Measurements from ENCODE around the gene LMAN2L.
A peak's percentile ranks its signal among the peaks of the same experiment; 100 is the strongest.

LMAN2L gene

GRCh38 chr2:96697476-96697875 lies 42.4 kb downstream of the LMAN2L start:
- DNase-seq (ENCODE audit: low spot score): no peak
- Histone ChIP-seq H2BK5ac (ENCODE audit: low read length) (no peak overlapping the region), H2AFZ (ENCODE audit: low read length) (no peak overlapping the region), H3K18ac (ENCODE audit: low read length) (no peak overlapping the region), H3K23ac (ENCODE audit: low read depth, low read length, poor library complexity) (no peak overlapping the region), H3K9ac (ENCODE audit: low read depth, low read length, poor library complexity) (no peak overlapping the region), H3K9me3 (replicated peaks in 1 of 2; ENCODE audit: control insufficient read depth in 2 of 2, insufficient read depth in 1 of 2, low read depth in 1 of 2, low read length in 2 of 2) (no peaks in the 10 kb centered on the region), H3K4me3 (ENCODE audit: low read length in 2 of 2) (no peak overlapping the region), H3K79me1 (ENCODE audit: low read depth, low read length) (no peaks in the 10 kb centered on the region), H4K91ac (ENCODE audit: low read depth, low read length, poor library complexity) (no peak overlapping the region), H3K4me2 (ENCODE audit: insufficient read depth, low read length, poor library complexity, severe bottlenecking) (no peak overlapping the region), H3K27me3 (ENCODE audit: control insufficient read depth in 3 of 3, insufficient read depth in 3 of 3, low read depth in 1 of 3, low read length in 3 of 3) (no peaks in the 10 kb centered on the region), H2BK15ac (ENCODE audit: low read length) (no peak overlapping the region), H3K4me1 (ENCODE audit: control insufficient read depth in 2 of 2, insufficient read depth in 1 of 2, low read depth in 1 of 2, low read length in 2 of 2) (no peaks in the 10 kb centered on the region), H3K36me3 (replicated peaks in 1 of 2; ENCODE audit: control insufficient read depth in 2 of 2, insufficient read depth in 2 of 2, low read length in 2 of 2) (peaks cover 2 to 8% of the 10 kb centered on the region in 2 donors), H2BK120ac (ENCODE audit: low read depth, low read length) (no peak overlapping the region), H2BK12ac (ENCODE audit: low read length) (no peak overlapping the region), H2AK5ac (ENCODE audit: low read depth, low read length) (no peak overlapping the region), H3K27ac (replicated peaks; ENCODE audit: low read length) (no peak overlapping the region), H4K8ac (ENCODE audit: low read depth, low read length) (no peak overlapping the region), H3K14ac (ENCODE audit: low read length) (no peak overlapping the region), H3K4ac (ENCODE audit: low read length) (no peak overlapping the region)
- no CpG with 5 or more reads among the region's 2 CpGs for WGBS, 2 donors (ENCODE audit: extremely low coverage in 2 of 2, insufficient read length in 2 of 2, insufficient replicate concordance in 1 of 2)

- Histone ChIP-seq H3K9ac (ENCODE audit: low read depth, low read length, poor library complexity) (no peak overlapping the region), H2AFZ (ENCODE audit: low read length) (no peak overlapping the region), H3K14ac (ENCODE audit: low read length) (peak overlapping the region; percentile 78), H4K91ac (ENCODE audit: low read depth, low read length, poor library complexity) (no peak overlapping the region), H3K18ac (ENCODE audit: low read length) (peak overlapping the region; percentile 24), H3K27me3 (ENCODE audit: control insufficient read depth in 3 of 3, insufficient read depth in 3 of 3, low read depth in 1 of 3, low read length in 3 of 3) (no peaks in the 10 kb centered on the region), H3K79me1 (ENCODE audit: low read depth, low read length) (no peaks in the 10 kb centered on the region), H3K4me2 (ENCODE audit: insufficient read depth, low read length, poor library complexity, severe bottlenecking) (no peak overlapping the region), H3K23ac (ENCODE audit: low read depth, low read length, poor library complexity) (no peak overlapping the region), H2AK5ac (ENCODE audit: low read depth, low read length) (peak overlapping the region; percentile 58), H3K4ac (ENCODE audit: low read length) (no peak overlapping the region), H2BK15ac (ENCODE audit: low read length) (no peak overlapping the region), H2BK5ac (ENCODE audit: low read length) (no peak overlapping the region), H2BK12ac (ENCODE audit: low read length) (peak overlapping the region; percentile 75), H4K8ac (ENCODE audit: low read depth, low read length) (no peak overlapping the region), H3K4me1 (ENCODE audit: control insufficient read depth in 2 of 2, insufficient read depth in 1 of 2, low read depth in 1 of 2, low read length in 2 of 2) (no peaks in the 10 kb centered on the region), H3K27ac (replicated peaks; ENCODE audit: low read length) (no peak overlapping the region), H3K4me3 (ENCODE audit: low read length in 2 of 2) (no peak overlapping the region), H3K9me3 (replicated peaks in 1 of 2; ENCODE audit: control insufficient read depth in 2 of 2, insufficient read depth in 1 of 2, low read depth in 1 of 2, low read length in 2 of 2) (no peaks in the 10 kb centered on the region), H2BK120ac (ENCODE audit: low read depth, low read length) (no peak overlapping the region), H3K36me3 (replicated peaks in 1 of 2; ENCODE audit: control insufficient read depth in 2 of 2, insufficient read depth in 2 of 2, low read length in 2 of 2) (no peaks in the 10 kb centered on the region)
- no CpG with 5 or more reads among the region's 15 CpGs for whole genome bisulfite sequencing, 2 donors (ENCODE audit: extremely low coverage in 2 of 2, insufficient read length in 2 of 2, insufficient replicate concordance in 1 of 2)
- no peak for DNase-seq (ENCODE audit: low spot score)
Observed at GRCh38 chr2:96695602-96696001, 44.3 kb downstream of the LMAN2L start.

GRCh38 chr2:96694816-96695455 lies 44.9 kb downstream of the LMAN2L start:
- Histone ChIP-seq H2BK5ac (ENCODE audit: low read length) (peak overlapping the region; percentile 54), H2AK5ac (ENCODE audit: low read depth, low read length) (peak overlapping the region; percentile 58), H3K4me3 (ENCODE audit: low read length in 2 of 2) (no peak overlapping the region), H3K14ac (ENCODE audit: low read length) (no peak overlapping the region), H3K23ac (ENCODE audit: low read depth, low read length, poor library complexity) (no peak overlapping the region), H2BK12ac (ENCODE audit: low read length) (no peak overlapping the region), H4K91ac (ENCODE audit: low read depth, low read length, poor library complexity) (no peak overlapping the region), H3K79me1 (ENCODE audit: low read depth, low read length) (no peaks in the 10 kb centered on the region), H3K36me3 (replicated peaks in 1 of 2; ENCODE audit: control insufficient read depth in 2 of 2, insufficient read depth in 2 of 2, low read length in 2 of 2) (no peaks in the 10 kb centered on the region), H2BK120ac (ENCODE audit: low read depth, low read length) (no peak overlapping the region), H3K4me2 (ENCODE audit: insufficient read depth, low read length, poor library complexity, severe bottlenecking) (no peak overlapping the region), H3K4ac (ENCODE audit: low read length) (no peak overlapping the region), H3K9me3 (replicated peaks in 1 of 2; ENCODE audit: control insufficient read depth in 2 of 2, insufficient read depth in 1 of 2, low read depth in 1 of 2, low read length in 2 of 2) (no peaks in the 10 kb centered on the region), H3K18ac (ENCODE audit: low read length) (peak overlapping the region; percentile 77), H3K4me1 (ENCODE audit: control insufficient read depth in 2 of 2, insufficient read depth in 1 of 2, low read depth in 1 of 2, low read length in 2 of 2) (no peaks in the 10 kb centered on the region), H3K27ac (replicated peaks; ENCODE audit: low read length) (no peak overlapping the region), H2AFZ (ENCODE audit: low read length) (no peak overlapping the region), H3K27me3 (ENCODE audit: control insufficient read depth in 3 of 3, insufficient read depth in 3 of 3, low read depth in 1 of 3, low read length in 3 of 3) (no peaks in the 10 kb centered on the region), H3K9ac (ENCODE audit: low read depth, low read length, poor library complexity) (no peak overlapping the region), H2BK15ac (ENCODE audit: low read length) (peak overlapping the region; percentile 39), H4K8ac (ENCODE audit: low read depth, low read length) (peak overlapping the region; percentile 76)
- DNase-seq (ENCODE audit: low spot score): no peak
- no CpG with 5 or more reads among the region's 13 CpGs for WGBS, 2 donors (ENCODE audit: extremely low coverage in 2 of 2, insufficient read length in 2 of 2, insufficient replicate concordance in 1 of 2)

- Histone ChIP-seq H3K23ac (ENCODE audit: low read depth, low read length, poor library complexity) (peak overlapping the region; percentile 59), H2AK5ac (ENCODE audit: low read depth, low read length) (peak overlapping the region; percentile 13), H3K14ac (ENCODE audit: low read length) (peak overlapping the region; percentile 32), H3K18ac (ENCODE audit: low read length) (no peak overlapping the region), H2BK5ac (ENCODE audit: low read length) (peak overlapping the region; percentile 54), H3K79me1 (ENCODE audit: low read depth, low read length) (no peaks in the 10 kb centered on the region), H3K27me3 (ENCODE audit: control insufficient read depth in 3 of 3, insufficient read depth in 3 of 3, low read depth in 1 of 3, low read length in 3 of 3) (no peaks in the 10 kb centered on the region), H3K36me3 (replicated peaks in 1 of 2; ENCODE audit: control insufficient read depth in 2 of 2, insufficient read depth in 2 of 2, low read length in 2 of 2) (no peaks in the 10 kb centered on the region), H3K4ac (ENCODE audit: low read length) (no peak overlapping the region), H3K9me3 (replicated peaks in 1 of 2; ENCODE audit: control insufficient read depth in 2 of 2, insufficient read depth in 1 of 2, low read depth in 1 of 2, low read length in 2 of 2) (no peaks in the 10 kb centered on the region), H2BK120ac (ENCODE audit: low read depth, low read length) (no peak overlapping the region), H2AFZ (ENCODE audit: low read length) (no peak overlapping the region), H4K8ac (ENCODE audit: low read depth, low read length) (no peak overlapping the region), H2BK15ac (ENCODE audit: low read length) (no peak overlapping the region), H3K9ac (ENCODE audit: low read depth, low read length, poor library complexity) (peak overlapping the region; percentile 17), H3K27ac (replicated peaks; ENCODE audit: low read length) (no peak overlapping the region), H3K4me3 (ENCODE audit: low read length in 2 of 2) (no peak overlapping the region), H2BK12ac (ENCODE audit: low read length) (no peak overlapping the region), H4K91ac (ENCODE audit: low read depth, low read length, poor library complexity) (no peak overlapping the region), H3K4me2 (ENCODE audit: insufficient read depth, low read length, poor library complexity, severe bottlenecking) (no peak overlapping the region), H3K4me1 (ENCODE audit: control insufficient read depth in 2 of 2, insufficient read depth in 1 of 2, low read depth in 1 of 2, low read length in 2 of 2) (no peaks in the 10 kb centered on the region)
- no peak for DNase-seq (ENCODE audit: low spot score)
- WGBS, 2 donors (ENCODE audit: extremely low coverage in 2 of 2, insufficient read length in 2 of 2, insufficient replicate concordance in 1 of 2): no CpG with 5 or more reads among the region's 8 CpGs
Observed at GRCh38 chr2:96694279-96694678, 45.6 kb downstream of the LMAN2L start.

Data from neuronal stem cell (in vitro differentiated cells).